Activated CD4-positive, alpha-beta T cell treated with anti-CD3 and anti-CD28 coated beads for 36 hours (primary cell): ENCODE results near the gene SFRP5. TPM values are rescaled to one million over a fixed set of nuclear protein-coding genes. Genes with fewer than 3 reads are reported as not detected.

Source experiments
- ATAC-seq: fragments of 200-7000 bp; cut with Tn5 transposase; one replicate; pipeline ENCODE4 v1.10.0; 2021; ENCODE audit warnings: mild to moderate bottlenecking, moderate library complexity
- CTCF ChIA-PET: fragments of 350-600 bp; sonication (Branson Sonifier 250); formaldehyde crosslinking; loops from one replicate; lab custom pipeline; 2021; ENCODE audit warnings: antibody characterized with exemption; lab: Charles Lee
- POLR2A ChIA-PET: fragments of 350-600 bp; sonication (Branson Sonifier 250); formaldehyde crosslinking; loops from one replicate; lab custom pipeline; 2021; ENCODE audit warnings: antibody characterized with exemption, inconsistent platforms; lab: Charles Lee
- DNase-seq: peaks from one replicate; pipeline ENCODE4 v3.0.0-alpha.2; 2020
- H3K27ac Mint-ChIP-seq: one replicate; pipeline ENCODE4 v1.8.0; 2021; ENCODE audit warnings: mixed read lengths
- H3K27me3 Mint-ChIP-seq: one replicate; pipeline ENCODE4 v1.8.0; 2021; ENCODE audit warnings: mixed read lengths
- H3K36me3 Mint-ChIP-seq: one replicate; pipeline ENCODE4 v1.8.0; 2021; ENCODE audit warnings: low read depth, mixed read lengths
- H3K4me1 Mint-ChIP-seq: one replicate; pipeline ENCODE4 v1.8.0; 2021; ENCODE audit warnings: mixed read lengths
- H3K4me3 Mint-ChIP-seq: one replicate; pipeline ENCODE4 v1.8.0; 2021; ENCODE audit warnings: mild to moderate bottlenecking, moderate library complexity, mixed read lengths
- H3K9me3 Mint-ChIP-seq: one replicate; pipeline ENCODE4 v1.8.0; 2021; ENCODE audit warnings: low read depth, mixed read lengths
- intact Hi-C, 2 experiments: fragments of 100-400 bp; cut with DNase I in 1 of 2; cut with micrococcal nuclease in 1 of 2; formaldehyde crosslinking; loops; one replicate each; pipeline versions ENCODE4 v1.14.2 to v1.15.1; 2022 to 2024; cut with DNase I, micrococcal nuclease
- total RNA-seq, 2 experiments: library from RNA; stranded (reverse); gene quantifications; one replicate each; pipeline ENCODE4 v1.2.3, GENCODE V29; 2021

The SFRP5 gene
- total RNA-seq, 2 experiments from 2014 or later: not detected

- intact Hi-C loops: no loop called here
- ATAC-seq: no peak
- H3K36me3 Mint-ChIP-seq: peaks cover 59% of the 10 kb centered on the region
- no peak for DNase-seq
- no peaks in the 10 kb centered on the region for H3K9me3 Mint-ChIP-seq
- no peaks in the 10 kb centered on the region for H3K4me1 Mint-ChIP-seq
- H3K4me3 Mint-ChIP-seq: no peak overlapping the region
- H3K27me3 Mint-ChIP-seq: no peaks in the 10 kb centered on the region
- POLR2A ChIA-PET: no interaction called here
- CTCF ChIA-PET: interaction anchor here (1.1 kb wide), 2 partner anchors 11 to 39 kb away, joined by 3 read pairs; no protein-coding TSS in a partner anchor
- H3K27ac Mint-ChIP-seq: no peak overlapping the region
These were observed 18.8 kb downstream of the SFRP5 start for GRCh38 chr10:97752956-97753355.

GRCh38 chr10:97748116-97748515, 23.7 kb downstream of the SFRP5 start:
- no peak overlapping the region for H3K4me3 Mint-ChIP-seq
- H3K27ac Mint-ChIP-seq: no peak overlapping the region
- H3K36me3 Mint-ChIP-seq: peaks cover 59% of the 10 kb centered on the region
- ATAC-seq (no peak), DNase-seq (no peak)
- intact Hi-C loops: no loop called here
- POLR2A ChIA-PET: interaction anchor here (0.7 kb wide), 1 partner anchor 31 kb away, joined by 3 read pairs; no protein-coding TSS in a partner anchor
- CTCF ChIA-PET: interaction anchor here (0.5 to 2.0 kb wide), 7 partner anchors 9 to 72 kb away, joined by 3 to 7 read pairs (median 4); no protein-coding TSS in a partner anchor
- H3K27me3 Mint-ChIP-seq: no peaks in the 10 kb centered on the region
- no peaks in the 10 kb centered on the region for H3K9me3 Mint-ChIP-seq
- peaks cover 3% of the 10 kb centered on the region for H3K4me1 Mint-ChIP-seq

GRCh38 chr10:97747573-97747972, 24.2 kb downstream of the SFRP5 start:
- CTCF ChIA-PET: interaction anchor here (0.8 to 2.0 kb wide), 6 partner anchors 10 to 50 kb away, joined by 3 to 7 read pairs (median 4); no protein-coding TSS in a partner anchor
- Mint-ChIP-seq H3K27me3 (no peaks in the 10 kb centered on the region), H3K4me3 (no peak overlapping the region), H3K4me1 (peaks cover 3% of the 10 kb centered on the region), H3K9me3 (no peaks in the 10 kb centered on the region), H3K36me3 (peaks cover 58% of the 10 kb centered on the region), H3K27ac (no peak overlapping the region)
- intact Hi-C loops: no loop called here
- POLR2A ChIA-PET: no interaction called here
- ATAC-seq (no peak), DNase-seq (no peak)

- Mint-ChIP-seq H3K36me3 (peaks cover 62% of the 10 kb centered on the region), H3K27me3 (no peaks in the 10 kb centered on the region), H3K4me1 (peaks cover 25% of the 10 kb centered on the region), H3K9me3 (no peaks in the 10 kb centered on the region), H3K27ac (no peak overlapping the region), H3K4me3 (no peak overlapping the region)
- intact Hi-C loops: no loop called here
- ChIA-PET CTCF (interaction anchor here (0.5 to 2.0 kb wide), 10 partner anchors 8 to 325 kb away, joined by 3 to 10 read pairs (median 4); partner anchors contain the start of gene ZFYVE27), POLR2A (no interaction called here)
- DNase-seq: no peak
- ATAC-seq: no peak
These were observed 27.3 kb downstream of the SFRP5 start for GRCh38 chr10:97744405-97745035.

- Mint-ChIP-seq H3K27me3 (no peaks in the 10 kb centered on the region), H3K27ac (no peak overlapping the region), H3K9me3 (no peaks in the 10 kb centered on the region), H3K4me3 (no peak overlapping the region), H3K36me3 (peaks cover 62% of the 10 kb centered on the region), H3K4me1 (peaks cover 32% of the 10 kb centered on the region)
- POLR2A ChIA-PET: no interaction called here
- no peak for ATAC-seq
- CTCF ChIA-PET: interaction anchor here (0.6 to 2.0 kb wide), 8 partner anchors 12 to 667 kb away, joined by 3 to 10 read pairs (median 4); no protein-coding TSS in a partner anchor
- no peak for DNase-seq
- intact Hi-C loops: no loop called here
These were observed 28.4 kb downstream of the SFRP5 start for GRCh38 chr10:97743169-97743943.

GRCh38 chr10:97740613-97741012, 31.2 kb downstream of the SFRP5 start:
- CTCF ChIA-PET: interaction anchor here (0.6 to 1.1 kb wide), 3 partner anchors 11 to 169 kb away, joined by 3 read pairs; no protein-coding TSS in a partner anchor
- ATAC-seq: no peak

GRCh38 chr10:97738616-97739015, 33.2 kb downstream of the SFRP5 start:
- H3K9me3 Mint-ChIP-seq: no peaks in the 10 kb centered on the region
- POLR2A ChIA-PET: no interaction called here
- no peak overlapping the region for H3K27ac Mint-ChIP-seq
- peak overlapping the region; percentile 88 for H3K4me3 Mint-ChIP-seq
- H3K4me1 Mint-ChIP-seq: peaks cover 50% of the 10 kb centered on the region
- peaks cover 36% of the 10 kb centered on the region for H3K36me3 Mint-ChIP-seq
- intact Hi-C loops: loop anchor here in 1 of 2 experiments (5.0 kb wide), 3 partner anchors 119 to 906 kb away; partner anchors contain the start of genes FRAT2 and LCOR
- DNase-seq: no peak
- CTCF ChIA-PET: interaction anchor here (0.7 kb wide), 1 partner anchor 217 kb away, joined by 4 read pairs; no protein-coding TSS in a partner anchor
- no peaks in the 10 kb centered on the region for H3K27me3 Mint-ChIP-seq
- no peak for ATAC-seq

More at GRCh38 chr10:97740613-97741012, 31.2 kb downstream of the SFRP5 start:
- Mint-ChIP-seq H3K27ac (no peak overlapping the region), H3K27me3 (no peaks in the 10 kb centered on the region), H3K36me3 (peaks cover 52% of the 10 kb centered on the region), H3K4me3 (no peak overlapping the region), H3K4me1 (peaks cover 50% of the 10 kb centered on the region), H3K9me3 (no peaks in the 10 kb centered on the region)
- POLR2A ChIA-PET: interaction anchor here (0.6 kb wide), 1 partner anchor 36 kb away, joined by 4 read pairs; no protein-coding TSS in a partner anchor
- no peak for DNase-seq
- intact Hi-C loops: no loop called here

GRCh38 chr10:97737770-97738265, 34.0 kb downstream of the SFRP5 start:
- CTCF ChIA-PET: no interaction called here
- intact Hi-C loops: loop anchor here (1.0 to 5.0 kb wide), 11 partner anchors 24 to 906 kb away; partner anchors contain the start of genes AVPI1 (in 2 of the 2), FRAT2 (in 1 of the 2), LCOR (in 1 of the 2) and MMS19 (in 1 of the 2)
- Mint-ChIP-seq H3K4me3 (peak overlapping the region; percentile 88), H3K36me3 (peaks cover 31% of the 10 kb centered on the region), H3K9me3 (no peaks in the 10 kb centered on the region), H3K27ac (peak overlapping the region; percentile 68), H3K27me3 (no peaks in the 10 kb centered on the region), H3K4me1 (peaks cover 47% of the 10 kb centered on the region)
- ATAC-seq: peak; percentile 27
- no peak for DNase-seq
- POLR2A ChIA-PET: no interaction called here

GRCh38 chr10:97736902-97737769, 34.7 kb downstream of the SFRP5 start, which contains the start of gene ZFYVE27:
TSS of gene ZFYVE27 (plus strand) at chr10:97737128. CDS start at chr10:97738478, 1,350 bp downstream.
- H3K4me1 Mint-ChIP-seq: peaks cover 45% of the 10 kb centered on the region
- H3K36me3 Mint-ChIP-seq: peaks cover 28% of the 10 kb centered on the region
- POLR2A ChIA-PET: interaction anchor here (1.2 to 1.5 kb wide), 2 partner anchors 23 to 50 kb away, joined by 6 to 8 read pairs; partner anchors contain the start of genes AVPI1 and MARVELD1
- H3K27ac Mint-ChIP-seq: peak within 1 kb of the TSS; percentile 93
- no peaks in the 10 kb centered on the region for H3K9me3 Mint-ChIP-seq
- CTCF ChIA-PET: interaction anchor here (0.7 to 17.4 kb wide), 12 partner anchors 8 to 325 kb away, joined by 3 to 384 read pairs (median 4); partner anchors contain the start of genes AVPI1 and MARVELD1
- peak within 1 kb of the TSS; percentile 88 for H3K4me3 Mint-ChIP-seq
- intact Hi-C loops: loop anchor here (1.0 to 5.0 kb wide), 11 partner anchors 23 to 905 kb away; partner anchors contain the start of genes AVPI1 (in 2 of the 2), FRAT2 (in 1 of the 2), LCOR (in 1 of the 2) and MMS19 (in 1 of the 2)
- peak; percentile 90 for ATAC-seq
- peak; percentile 98 for DNase-seq
- no peaks in the 10 kb centered on the region for H3K27me3 Mint-ChIP-seq
